KOPT-K1 (cell line): ENCODE measurements around the gene DPYD.
"Not testable (repeated sequence)": the region's sequence is repeated elsewhere in the genome, so short reads cannot be mapped to it uniquely, and the experiment has no call there.

ENCODE experiments used
- H3K27ac ChIP-seq: fragments of 200-600 bp; sonication (generic); 2 replicates; pipeline ENCODE4 v1.5.1; 2016; ENCODE audit warnings: antibody characterized with exemption, mild to moderate bottlenecking, low read depth, low read length; ENCODE audit not compliant: poor library complexity, severe bottlenecking
- H3K36me3 ChIP-seq: fragments of 200-600 bp; sonication (generic); 2 replicates; pipeline ENCODE4 v1.5.1; 2017; ENCODE audit warnings: antibody characterized with exemption, mild to moderate bottlenecking, low read length, moderate library complexity; ENCODE audit not compliant: insufficient read depth
- H3K9me3 ChIP-seq: fragments of 200-600 bp; sonication (generic); 2 replicates; pipeline ENCODE4 v1.5.1; 2017; ENCODE audit warnings: antibody characterized with exemption, low read length, mild to moderate bottlenecking; ENCODE audit not compliant: insufficient read depth, poor library complexity, severe bottlenecking

Gene DPYD

DNA sequence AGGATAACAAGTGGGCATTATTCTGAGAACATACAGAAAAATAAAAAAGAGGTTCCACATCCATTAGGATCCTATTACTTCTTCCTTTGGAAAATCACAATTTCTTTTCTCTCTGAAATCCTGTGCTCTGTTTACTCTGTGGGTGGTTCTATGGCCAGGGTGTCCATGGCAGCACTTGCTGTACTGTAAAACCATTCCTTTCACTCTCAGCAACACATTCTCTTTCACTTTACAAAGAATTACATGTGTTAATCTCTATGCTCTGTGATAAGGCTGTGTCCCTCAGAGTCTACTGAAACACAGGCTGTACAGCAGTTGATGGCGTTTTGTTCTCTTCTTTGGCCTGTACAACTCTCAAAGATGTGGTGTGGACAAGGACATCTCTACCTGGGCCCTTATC, 675.2 kb downstream of the DPYD start:
- Histone ChIP-seq H3K27ac (no peak overlapping the region), H3K9me3 (peaks cover 7% of the 10 kb centered on the region), H3K36me3 (no peaks in the 10 kb centered on the region)

DNA sequence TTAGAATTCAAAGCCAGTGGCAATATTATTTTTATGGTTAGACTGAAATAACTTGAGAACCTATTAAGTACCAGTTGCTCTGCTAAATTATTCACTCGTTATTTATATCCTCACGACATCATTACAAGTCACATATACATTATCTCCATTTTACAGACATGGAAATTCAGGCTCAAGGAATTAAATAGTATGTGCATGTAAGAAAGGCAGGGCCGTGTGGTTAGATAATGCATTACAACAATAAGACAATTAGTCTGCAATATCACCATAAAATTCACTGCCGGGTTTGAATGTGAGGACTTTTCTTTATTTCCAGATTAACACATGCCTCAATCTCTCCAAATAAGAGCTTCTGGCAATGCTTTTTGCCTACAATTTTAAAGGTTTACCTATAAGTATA, 675.8 kb downstream of the DPYD start:
- H3K36me3 ChIP-seq: no peaks in the 10 kb centered on the region
- H3K27ac ChIP-seq: no peak overlapping the region
- H3K9me3 ChIP-seq: peaks cover 7% of the 10 kb centered on the region

DNA sequence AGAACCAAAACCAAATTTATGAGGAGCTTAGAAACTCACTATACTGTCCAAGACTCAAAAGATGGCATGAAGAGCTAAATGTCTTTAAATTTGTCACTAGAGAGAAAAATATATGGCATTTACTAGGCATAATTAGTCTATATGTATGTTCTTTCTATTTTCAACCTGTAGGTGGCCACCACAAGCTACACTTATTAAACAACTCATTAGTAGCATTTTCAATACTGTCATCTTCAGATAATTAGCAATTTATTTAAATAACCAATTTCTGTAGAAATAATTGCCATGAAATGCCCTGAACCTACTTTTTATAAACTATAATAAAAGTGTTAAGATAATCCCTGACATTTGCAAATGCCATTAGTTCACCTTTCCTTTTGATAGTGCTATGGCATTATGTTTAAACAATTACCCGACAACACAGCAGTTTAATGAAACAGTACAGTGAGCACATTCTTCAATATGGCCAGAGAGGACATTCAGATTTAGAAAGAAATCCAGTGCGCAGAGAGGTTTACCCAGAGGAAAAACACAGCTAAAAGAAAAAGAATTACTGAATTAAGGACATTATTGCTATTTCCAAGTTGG, 676.8 kb downstream of the DPYD start:
- Histone ChIP-seq H3K27ac (no peak overlapping the region), H3K36me3 (no peaks in the 10 kb centered on the region), H3K9me3 (peaks cover 7% of the 10 kb centered on the region)

DNA sequence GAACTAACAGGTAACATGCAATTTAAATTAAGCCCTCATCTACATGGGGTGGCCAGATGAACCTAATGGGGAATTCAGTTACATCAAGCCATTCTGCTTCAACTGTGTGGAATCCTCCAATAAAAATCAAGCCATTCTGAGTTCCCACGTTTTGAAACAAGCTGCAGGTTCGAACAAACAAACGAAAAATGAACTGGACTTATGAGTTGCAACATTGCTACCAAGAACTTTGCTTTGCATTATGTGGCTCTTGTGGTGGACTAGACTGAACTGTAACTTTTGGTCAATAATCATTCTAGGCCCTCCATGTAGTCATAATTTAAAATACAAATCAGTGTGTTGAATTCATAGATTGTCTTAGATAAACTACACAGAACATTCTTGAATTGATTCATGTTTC, 682.0 kb downstream of the DPYD start:
- no peak overlapping the region for H3K27ac ChIP-seq
- H3K9me3 ChIP-seq: no peaks in the 10 kb centered on the region
- peaks cover 2% of the 10 kb centered on the region; the same call in 1 of the 2 replicates for H3K36me3 ChIP-seq

DNA sequence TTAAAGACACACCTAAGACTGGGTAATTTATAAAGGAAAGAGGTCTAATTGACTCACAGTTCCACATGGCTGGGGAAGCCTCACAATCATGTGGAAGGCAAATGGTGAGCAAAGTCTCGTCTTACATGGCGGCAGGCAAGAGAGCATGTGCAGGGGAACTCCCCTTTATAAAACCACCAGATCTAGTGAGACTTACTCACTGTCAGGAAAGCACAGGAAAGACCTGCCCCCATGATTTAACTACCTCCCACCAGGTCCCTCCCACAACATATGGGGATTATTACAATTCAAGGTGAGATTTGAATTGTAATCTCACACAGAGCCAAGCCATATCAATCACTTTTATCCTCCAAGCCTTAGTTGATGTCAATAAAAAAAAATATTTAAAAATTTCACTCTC, 689.5 kb downstream of the DPYD start:
- not testable (repeated sequence) for H3K9me3 ChIP-seq, H3K27ac ChIP-seq
- peaks cover 15% of the 10 kb centered on the region; the same call in 1 of the 2 replicates for H3K36me3 ChIP-seq

DNA sequence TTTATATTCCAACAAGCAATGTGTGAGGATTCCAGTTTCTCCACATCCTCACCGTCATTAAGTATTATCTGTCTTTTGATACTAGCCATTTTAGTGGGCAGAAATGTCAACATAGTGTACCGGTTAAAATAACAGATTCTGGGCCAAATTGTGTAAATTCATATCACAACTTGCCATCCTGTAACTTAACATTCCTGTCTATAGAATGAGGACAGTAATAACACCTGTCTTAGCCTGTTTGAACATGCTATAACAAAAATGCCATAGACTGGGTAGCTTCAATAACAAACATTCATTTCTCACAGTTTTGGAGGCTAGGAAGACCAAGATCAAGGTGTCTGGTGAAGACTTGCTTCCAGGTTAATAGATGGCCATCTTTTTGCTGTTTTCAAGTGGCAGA, 708.2 kb downstream of the DPYD start:
- H3K36me3 ChIP-seq: no peaks in the 10 kb centered on the region
- no peak overlapping the region for H3K27ac ChIP-seq
- no peaks in the 10 kb centered on the region for H3K9me3 ChIP-seq

DNA sequence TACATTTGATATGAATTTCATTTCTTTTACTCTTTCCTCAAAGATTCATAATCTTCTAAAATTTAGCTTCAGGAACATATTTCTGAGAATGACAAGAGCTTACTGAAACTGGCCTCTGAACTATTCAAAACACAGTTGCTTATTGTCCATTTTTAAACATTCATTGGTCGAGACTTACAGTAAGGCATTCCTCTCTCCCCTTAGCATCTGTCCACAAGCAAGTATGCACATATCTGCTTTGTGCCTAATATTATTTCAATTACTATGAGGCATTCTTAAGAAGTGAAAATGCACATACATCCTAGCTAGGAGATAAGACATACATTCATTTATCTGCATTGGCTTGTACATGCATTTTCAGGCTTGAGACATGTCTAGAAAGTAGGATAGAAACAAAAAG, 710.5 kb downstream of the DPYD start:
- no peaks in the 10 kb centered on the region for H3K9me3 ChIP-seq
- H3K36me3 ChIP-seq: no peaks in the 10 kb centered on the region
- H3K27ac ChIP-seq: no peak overlapping the region

DNA sequence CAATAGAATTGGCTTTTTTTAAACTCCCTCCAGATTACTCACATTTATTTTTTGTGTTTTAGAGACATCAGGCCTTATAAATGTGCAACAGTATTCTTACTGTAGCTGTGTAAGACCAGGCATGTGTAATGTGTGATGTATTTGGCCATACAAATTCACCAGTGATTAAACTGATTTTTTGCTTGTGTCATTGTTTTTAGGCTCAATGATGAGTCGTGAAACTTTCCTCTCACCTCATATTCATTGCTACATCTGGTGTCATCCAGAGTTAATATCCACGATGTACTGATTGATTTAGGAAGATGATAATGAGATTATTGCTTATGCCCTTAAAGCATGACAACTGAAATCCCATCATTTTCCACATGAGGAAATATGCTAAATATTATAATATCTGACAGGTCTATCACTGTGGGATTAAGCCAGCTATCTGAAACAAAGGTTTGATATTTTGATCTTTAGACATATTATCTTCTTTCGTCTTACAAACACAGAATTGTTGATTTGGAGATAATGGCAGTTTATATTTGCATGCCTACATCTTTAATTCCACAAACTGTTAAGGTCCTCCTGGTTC, 711.4 kb downstream of the DPYD start:
- no peaks in the 10 kb centered on the region for H3K9me3 ChIP-seq
- H3K27ac ChIP-seq: no peak overlapping the region
- no peaks in the 10 kb centered on the region for H3K36me3 ChIP-seq

DNA sequence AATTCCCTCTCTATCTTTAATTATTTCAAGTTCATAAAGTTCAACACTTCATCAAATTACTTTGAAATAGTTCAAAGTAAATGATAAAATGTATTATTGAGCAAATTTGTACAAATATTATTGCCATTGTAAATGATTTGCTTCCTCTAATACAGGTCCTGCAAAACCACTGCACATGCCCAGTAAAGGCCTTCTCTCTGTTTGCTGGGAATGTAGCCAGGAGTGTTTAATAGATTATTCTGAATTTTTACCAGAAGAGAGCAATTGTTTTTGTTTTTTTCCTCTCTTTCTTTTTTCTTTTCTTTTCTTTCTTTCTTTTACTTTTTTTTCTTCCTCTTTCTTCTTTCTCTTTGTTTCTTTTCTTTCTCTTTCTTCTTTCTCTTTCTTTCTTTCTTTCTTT, 713.0 kb downstream of the DPYD start:
- Histone ChIP-seq H3K9me3 (no peaks in the 10 kb centered on the region), H3K27ac (no peak overlapping the region), H3K36me3 (no peaks in the 10 kb centered on the region)

DNA sequence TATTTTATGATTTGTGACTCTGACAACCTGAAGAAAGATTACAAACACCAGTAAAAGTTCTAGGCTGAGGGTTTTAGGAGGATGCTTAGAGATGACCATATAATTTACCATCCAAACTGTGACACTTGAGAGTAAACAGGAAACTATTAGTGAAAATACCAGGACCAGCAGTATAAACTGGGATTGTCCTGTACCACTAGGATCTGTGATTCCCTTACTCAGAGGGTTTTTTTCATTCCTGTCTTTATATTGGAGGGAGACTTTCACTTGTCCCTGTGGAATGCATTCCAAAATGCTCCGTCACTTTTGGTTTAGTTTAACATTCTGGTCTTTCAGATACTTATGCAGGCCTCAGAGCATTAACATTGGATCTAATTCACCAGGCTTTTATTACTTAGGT, 716.4 kb downstream of the DPYD start:
- Histone ChIP-seq H3K27ac (no peak overlapping the region), H3K36me3 (no peaks in the 10 kb centered on the region), H3K9me3 (no peaks in the 10 kb centered on the region)

DNA sequence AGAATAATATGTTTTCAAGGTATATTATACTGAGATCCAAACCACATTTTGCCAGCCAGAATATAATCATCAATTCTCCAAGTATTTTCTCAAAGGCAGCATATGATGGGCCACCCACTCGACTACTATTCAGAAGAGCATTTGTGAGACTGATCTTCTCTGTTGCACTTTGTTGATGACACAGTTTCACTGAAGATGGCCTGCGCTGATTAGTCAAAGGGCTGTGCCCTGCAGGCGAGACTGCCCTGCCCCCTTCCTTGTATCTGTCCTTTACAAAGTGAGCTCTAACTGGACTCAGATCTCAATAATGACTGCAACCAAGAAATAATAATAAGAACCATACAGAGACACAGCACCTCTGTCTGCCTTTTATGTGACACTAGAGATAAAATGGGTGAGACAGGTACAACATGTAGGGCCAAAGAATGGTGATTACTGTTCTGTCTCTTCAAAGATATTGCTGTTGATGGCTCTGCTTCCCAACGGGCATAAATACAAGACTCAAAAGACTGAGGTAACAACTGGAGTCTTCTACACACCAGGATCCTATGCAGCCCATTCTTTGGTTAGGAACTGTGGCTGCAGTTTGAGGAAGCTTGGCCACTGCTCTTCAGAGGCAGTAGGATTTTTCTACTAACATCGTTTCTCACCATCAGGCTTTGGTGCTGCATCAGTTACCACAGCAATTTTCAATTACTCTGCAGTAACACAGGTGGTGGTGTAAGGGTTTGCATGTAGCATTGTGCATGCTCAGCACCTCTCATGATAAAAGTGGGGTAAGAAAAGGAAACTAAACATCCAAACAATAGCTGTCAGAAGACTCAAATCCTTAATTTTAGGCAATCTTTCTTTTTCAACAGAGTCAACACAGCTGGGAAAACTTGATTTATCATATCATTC, 718.1 kb downstream of the DPYD start:
- Histone ChIP-seq H3K36me3 (no peaks in the 10 kb centered on the region), H3K27ac (no peak overlapping the region), H3K9me3 (no peaks in the 10 kb centered on the region)

DNA sequence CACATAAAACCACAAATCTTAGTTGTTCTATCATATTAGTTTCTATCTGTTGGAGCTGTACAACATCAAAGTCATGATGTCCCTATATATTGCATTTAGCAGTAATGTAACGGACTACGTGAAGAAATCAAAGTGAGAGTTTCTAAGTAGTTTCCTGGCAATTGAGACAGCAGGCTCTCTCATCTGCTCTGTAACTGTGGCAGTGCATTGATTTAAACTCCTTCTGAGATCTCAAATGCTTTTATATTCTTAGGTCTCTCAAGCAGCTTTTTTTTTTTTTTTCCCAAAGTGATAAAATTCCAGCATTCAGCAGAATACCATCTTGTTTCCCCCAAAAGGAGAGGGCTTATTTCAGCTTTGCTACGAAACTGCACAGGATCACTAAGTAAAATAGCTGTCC, 719.2 kb downstream of the DPYD start:
- Histone ChIP-seq H3K9me3 (no peaks in the 10 kb centered on the region), H3K27ac (no peak overlapping the region), H3K36me3 (no peaks in the 10 kb centered on the region)

DNA sequence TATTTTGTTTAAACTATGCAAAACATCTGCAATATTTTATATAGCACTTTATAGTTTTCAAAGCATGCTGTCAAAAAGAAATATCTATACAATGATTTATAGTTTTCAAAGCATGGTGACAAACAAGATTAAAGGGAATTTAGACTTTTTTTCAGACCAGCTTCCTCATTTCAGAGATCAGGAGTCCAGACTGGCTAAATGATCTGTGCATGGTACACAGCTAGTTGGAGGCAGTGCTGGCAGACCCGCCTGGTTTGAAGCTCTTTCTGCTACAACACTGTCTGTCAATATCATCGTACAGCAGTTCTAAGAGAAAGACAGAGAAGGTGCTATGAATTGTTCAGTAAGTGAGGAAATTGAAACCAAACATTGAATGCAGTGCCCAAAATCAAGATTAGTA, 720.2 kb downstream of the DPYD start:
- no peaks in the 10 kb centered on the region for H3K9me3 ChIP-seq
- H3K36me3 ChIP-seq: no peaks in the 10 kb centered on the region
- no peak overlapping the region for H3K27ac ChIP-seq

DNA sequence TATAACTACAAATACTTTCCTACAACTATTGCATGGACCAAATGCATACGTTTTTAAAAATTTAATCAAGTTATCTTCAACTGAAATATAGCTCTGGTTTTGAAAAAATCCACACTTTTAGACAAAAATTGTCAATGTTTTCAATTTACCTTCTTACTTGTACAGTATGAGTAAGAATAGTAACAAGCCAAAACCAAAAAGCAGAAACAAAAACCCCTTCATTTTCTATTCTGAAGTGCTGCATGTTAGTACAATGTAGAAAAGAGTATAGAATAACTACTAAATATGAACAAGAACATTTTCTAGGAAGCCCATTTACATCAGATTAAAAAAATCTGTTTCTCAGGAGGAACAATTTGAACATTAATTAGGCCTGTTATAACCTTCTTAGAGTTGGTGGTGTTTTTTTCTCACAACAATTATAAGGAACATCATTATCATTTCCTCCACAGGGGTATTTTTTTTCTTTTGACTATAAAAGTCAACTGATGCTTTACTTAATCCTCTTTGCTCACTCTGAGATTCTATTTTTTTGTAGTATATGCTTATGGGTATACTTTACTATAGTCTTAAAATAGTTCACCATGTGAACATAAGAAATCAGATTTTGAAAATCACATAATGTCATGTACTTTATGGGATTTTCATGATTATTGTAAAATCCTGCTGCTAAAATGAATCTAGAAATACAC, 723.9 kb downstream of the DPYD start:
- 0 out of 2 replicates have a peak, but pooled peaks cover 4% of the 10 kb centered on the region for H3K36me3 ChIP-seq
- no peaks in the 10 kb centered on the region for H3K9me3 ChIP-seq
- no peak overlapping the region for H3K27ac ChIP-seq

DNA sequence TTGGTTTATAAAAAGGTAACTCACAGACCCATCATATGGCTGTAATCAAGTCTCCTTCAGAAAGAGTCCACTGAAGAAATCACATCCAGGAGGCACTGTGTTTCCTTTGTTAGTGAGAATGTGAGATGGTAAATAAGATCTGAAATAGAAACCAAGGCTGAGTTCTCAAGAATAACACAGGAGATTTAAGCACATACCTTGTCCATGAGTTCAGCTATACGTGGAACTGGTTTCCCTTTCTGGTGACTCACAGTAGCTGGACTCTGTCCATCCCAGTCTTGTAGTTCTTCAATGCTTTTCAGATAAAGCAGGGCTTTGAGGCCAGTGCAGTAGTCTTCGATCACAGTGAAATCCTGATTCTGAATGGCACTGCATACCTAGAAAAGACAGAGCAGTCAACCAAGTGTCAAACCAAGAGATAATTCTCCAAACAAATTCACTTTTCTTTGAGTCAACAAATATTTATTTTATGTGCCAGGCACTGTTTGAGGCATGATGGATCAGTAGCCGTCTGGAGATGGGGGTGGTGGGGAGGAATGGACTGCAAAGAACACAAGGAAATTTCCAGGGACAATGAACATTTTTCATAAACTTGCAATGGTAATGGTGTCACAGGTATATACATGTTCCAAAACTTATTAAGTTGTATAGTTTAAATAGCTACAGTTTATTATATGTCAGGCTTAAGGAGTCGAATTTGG, 727.8 kb downstream of the DPYD start:
- Histone ChIP-seq H3K27ac (no peak overlapping the region), H3K9me3 (no peaks in the 10 kb centered on the region), H3K36me3 (0 out of 2 replicates have a peak, but pooled peaks cover 5% of the 10 kb centered on the region)
